GM19397 (cell line): ENCODE measurements around the gene ANKRD33B.

Experiments used
- ATAC-seq: cut with Tn5 transposase; IDR thresholded peaks from one replicate; pipeline ENCODE4 v1.9.1; 2021; ENCODE audit warnings: mild to moderate bottlenecking, moderate library complexity; ENCODE audit not compliant: unreplicated experiment

Gene ANKRD33B

GRCh38 chr5:10671041-10672008, 107.5 kb downstream of the ANKRD33B start:
- no peak for ATAC-seq

- ATAC-seq = no peak
These were observed 108.5 kb downstream of the ANKRD33B start for GRCh38 chr5:10672146-10673016.

- no peak for ATAC-seq
These were observed 109.1 kb downstream of the ANKRD33B start for GRCh38 chr5:10673017-10673389.

- ATAC-seq = no peak
These were observed 109.5 kb downstream of the ANKRD33B start for GRCh38 chr5:10673407-10673806.

GRCh38 chr5:10674096-10674495, 110.2 kb downstream of the ANKRD33B start:
- ATAC-seq = no peak

GRCh38 chr5:10674582-10674981, 110.7 kb downstream of the ANKRD33B start:
- no peak for ATAC-seq

- ATAC-seq = no peak
These were observed 111.4 kb downstream of the ANKRD33B start for GRCh38 chr5:10675177-10675700.

- ATAC-seq = no peak
These were observed 112.4 kb downstream of the ANKRD33B start for GRCh38 chr5:10676224-10676623.

- no peak for ATAC-seq
These were observed 113.1 kb downstream of the ANKRD33B start for GRCh38 chr5:10676946-10677345.

GRCh38 chr5:10677533-10677932, 113.7 kb downstream of the ANKRD33B start:
- ATAC-seq = no peak

GRCh38 chr5:10678244-10678643, 114.4 kb downstream of the ANKRD33B start:
- no peak for ATAC-seq

- ATAC-seq = no peak
These were observed 115.6 kb downstream of the ANKRD33B start for GRCh38 chr5:10679336-10679988.

GRCh38 chr5:10680876-10681481, 117.1 kb downstream of the ANKRD33B start:
- ATAC-seq = no peak

GRCh38 chr5:10681731-10682679, 118.1 kb downstream of the ANKRD33B start:
- ATAC-seq = no peak

- no peak for ATAC-seq
These were observed 119.1 kb downstream of the ANKRD33B start for GRCh38 chr5:10682801-10683525.

GRCh38 chr5:10684303-10685086, 120.6 kb downstream of the ANKRD33B start:
- ATAC-seq = peak; percentile 36

GRCh38 chr5:10685115-10685521, 121.2 kb downstream of the ANKRD33B start:
- ATAC-seq = peak; percentile 66

- ATAC-seq = no peak
These were observed 123.0 kb downstream of the ANKRD33B start for GRCh38 chr5:10686890-10687289.
